ENCODE measurements around the gene RNF212.
"Not testable (repeated sequence)": the region's sequence is repeated elsewhere in the genome, so short reads cannot be mapped to it uniquely, and the experiment has no call there.

Gene RNF212

GRCh38 chr4:1048773-1049590 lies 64.4 kb downstream of the RNF212 start:
- no peak for DNase-seq (ENCODE audit: low read depth in 2 of 2)

GRCh38 chr4:1047976-1048772 lies 65.2 kb downstream of the RNF212 start:
- no peak for DNase-seq (ENCODE audit: low read depth in 2 of 2)

GRCh38 chr4:1047106-1047975 lies 66.0 kb downstream of the RNF212 start:
- no peak for DNase-seq (ENCODE audit: low read depth in 2 of 2)

GRCh38 chr4:1046581-1047011 lies 66.8 kb downstream of the RNF212 start:
- DNase-seq (ENCODE audit: low read depth in 2 of 2) = not testable (repeated sequence)

GRCh38 chr4:1045595-1046201 lies 67.7 kb downstream of the RNF212 start:
- no peak for DNase-seq (ENCODE audit: low read depth in 2 of 2)

- no peak for DNase-seq (ENCODE audit: low read depth in 2 of 2)
Observed at GRCh38 chr4:1045193-1045594, 68.2 kb downstream of the RNF212 start.

GRCh38 chr4:1044469-1045192 lies 68.7 kb downstream of the RNF212 start:
- DNase-seq (ENCODE audit: low read depth in 2 of 2) = no peak

- DNase-seq (ENCODE audit: low read depth in 2 of 2) = no peak
Observed at GRCh38 chr4:1043651-1044468, 69.5 kb downstream of the RNF212 start.

- DNase-seq (ENCODE audit: low read depth in 2 of 2) = no peak
Observed at GRCh38 chr4:1043162-1043561, 70.2 kb downstream of the RNF212 start.

GRCh38 chr4:1042352-1043055 lies 70.9 kb downstream of the RNF212 start:
- DNase-seq (ENCODE audit: low read depth in 2 of 2) = no peak

GRCh38 chr4:1041936-1042330 lies 71.4 kb downstream of the RNF212 start:
- no peak for DNase-seq (ENCODE audit: low read depth in 2 of 2)

- DNase-seq (ENCODE audit: low read depth in 2 of 2) = no peak
Observed at GRCh38 chr4:1041147-1041935, 72.0 kb downstream of the RNF212 start.

- no peak for DNase-seq (ENCODE audit: low read depth in 2 of 2)
Observed at GRCh38 chr4:1040344-1041146, 72.8 kb downstream of the RNF212 start.

- no peak for DNase-seq (ENCODE audit: low read depth in 2 of 2)
Observed at GRCh38 chr4:1039493-1040343, 73.6 kb downstream of the RNF212 start.

- no peak for DNase-seq (ENCODE audit: low read depth in 2 of 2)
Observed at GRCh38 chr4:1038948-1039492, 74.3 kb downstream of the RNF212 start.

All from stimulated activated CD8-positive, alpha-beta memory T cell treated with anti-CD3 and anti-CD28 coated beads, Interleukin-7, amount 100 ng/mL, for 1 hour (primary cell).